ENCODE results near the gene EHBP1L1. TPM values are rescaled to one million over a fixed set of nuclear protein-coding genes. Genes with fewer than 3 reads are reported as not detected.
A peak's percentile ranks its signal among the peaks of the same experiment; 100 is the strongest.

The EHBP1L1 gene
- total RNA-seq, 3 donors from 2014 or later = 28.0 to 68.8 (median 33.4) TPM

GRCh38 chr11:65604258-65604657 lies 28.4 kb downstream of the EHBP1L1 start:
- no peak for TF ChIP-seq POLR2A (IDR thresholded peaks at IDR 0.05)
- no peak for TF ChIP-seq POLR2AphosphoS5 (IDR thresholded peaks at IDR 0.05)
- H3K27ac ChIP-seq = no peak overlapping the region
- intact Hi-C loops (cut with DNase I; ENCODE audit: low total_unique reads) = no loop called here

GRCh38 chr11:65606876-65607613 lies 31.2 kb downstream of the EHBP1L1 start:
- H3K9me3 ChIP-seq = no peaks in the 10 kb centered on the region
- TF ChIP-seq, protein P1, sequence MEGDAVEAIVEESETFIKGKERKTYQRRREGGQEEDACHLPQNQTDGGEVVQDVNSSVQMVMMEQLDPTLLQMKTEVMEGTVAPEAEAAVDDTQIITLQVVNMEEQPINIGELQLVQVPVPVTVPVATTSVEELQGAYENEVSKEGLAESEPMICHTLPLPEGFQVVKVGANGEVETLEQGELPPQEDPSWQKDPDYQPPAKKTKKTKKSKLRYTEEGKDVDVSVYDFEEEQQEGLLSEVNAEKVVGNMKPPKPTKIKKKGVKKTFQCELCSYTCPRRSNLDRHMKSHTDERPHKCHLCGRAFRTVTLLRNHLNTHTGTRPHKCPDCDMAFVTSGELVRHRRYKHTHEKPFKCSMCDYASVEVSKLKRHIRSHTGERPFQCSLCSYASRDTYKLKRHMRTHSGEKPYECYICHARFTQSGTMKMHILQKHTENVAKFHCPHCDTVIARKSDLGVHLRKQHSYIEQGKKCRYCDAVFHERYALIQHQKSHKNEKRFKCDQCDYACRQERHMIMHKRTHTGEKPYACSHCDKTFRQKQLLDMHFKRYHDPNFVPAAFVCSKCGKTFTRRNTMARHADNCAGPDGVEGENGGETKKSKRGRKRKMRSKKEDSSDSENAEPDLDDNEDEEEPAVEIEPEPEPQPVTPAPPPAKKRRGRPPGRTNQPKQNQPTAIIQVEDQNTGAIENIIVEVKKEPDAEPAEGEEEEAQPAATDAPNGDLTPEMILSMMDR (IDR thresholded peaks at IDR 0.05) = no peak
- no peak for TF ChIP-seq POLR2A (IDR thresholded peaks at IDR 0.05)
- TF ChIP-seq POLR2AphosphoS5 (IDR thresholded peaks at IDR 0.05) = peak in 2 of 3 donors; percentile 17 to 26
- peak; percentile 85 to 96 for DNase-seq (ENCODE audit: low spot score in 2 of 2)
- no peaks in the 10 kb centered on the region for H3K36me3 ChIP-seq
- peak overlapping the region; percentile 20 to 62 (median 38) for H3K4me3 ChIP-seq
- intact Hi-C loops (cut with DNase I; ENCODE audit: low total_unique reads) = no loop called here
- peaks cover 6 to 11% of the 10 kb centered on the region in 2 donors for H3K4me1 ChIP-seq
- peak overlapping the region; percentile 80 to 95 for H3K27ac ChIP-seq
- no peaks in the 10 kb centered on the region for H3K27me3 ChIP-seq

More at GRCh38 chr11:65604258-65604657, 28.4 kb downstream of the EHBP1L1 start:
- Histone ChIP-seq H3K9me3 (no peaks in the 10 kb centered on the region), H3K27me3 (no peaks in the 10 kb centered on the region), H3K4me1 (peaks cover 0 to 5% of the 10 kb centered on the region in 2 donors), H3K4me3 (no peak overlapping the region), H3K36me3 (no peaks in the 10 kb centered on the region)
- DNase-seq (ENCODE audit: low spot score in 2 of 2) = no peak

GRCh38 chr11:65607614-65608426 lies 32.0 kb downstream of the EHBP1L1 start:
- H3K4me1 ChIP-seq = peaks cover 11 to 19% of the 10 kb centered on the region in 2 donors
- no peak for DNase-seq (ENCODE audit: low spot score in 2 of 2)
- H3K27ac ChIP-seq = peak overlapping the region; percentile 29 to 95
- H3K4me3 ChIP-seq = peak overlapping the region; percentile 20 to 62 (median 38)
- intact Hi-C loops (cut with DNase I; ENCODE audit: low total_unique reads) = no loop called here
- no peaks in the 10 kb centered on the region for H3K9me3 ChIP-seq
- TF ChIP-seq POLR2AphosphoS5 (IDR thresholded peaks at IDR 0.05) = no peak
- TF ChIP-seq, protein P1 (IDR thresholded peaks at IDR 0.05) = no peak
- H3K27me3 ChIP-seq = no peaks in the 10 kb centered on the region
- H3K36me3 ChIP-seq = no peaks in the 10 kb centered on the region

DNA sequence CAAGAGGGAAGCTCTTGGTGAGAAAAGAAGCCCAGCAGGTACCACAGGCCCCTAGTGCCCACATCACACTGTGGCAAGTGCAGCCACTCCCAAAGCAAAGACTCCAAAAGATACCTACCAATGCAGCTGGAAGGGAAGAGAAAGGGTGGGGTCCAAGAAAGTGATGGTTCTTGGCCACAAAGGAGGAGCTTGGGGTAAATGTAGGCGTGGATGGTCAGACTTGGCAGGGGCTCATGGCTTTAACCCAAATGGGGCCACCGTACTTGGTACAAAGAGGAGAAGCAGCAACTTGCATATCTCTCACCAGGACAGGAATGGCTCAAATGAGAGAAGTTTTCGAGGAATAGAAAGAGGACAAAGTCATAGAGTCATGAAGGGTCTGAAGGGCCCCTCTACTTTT lies 33.4 kb downstream of the EHBP1L1 start:
- DNase-seq (ENCODE audit: low spot score in 2 of 2) = no peak
- H3K4me1 ChIP-seq = peaks cover 12 to 25% of the 10 kb centered on the region in 2 donors
- no peaks in the 10 kb centered on the region for H3K9me3 ChIP-seq
- no peaks in the 10 kb centered on the region for H3K36me3 ChIP-seq
- peak overlapping the region in 1 of 2 donors; percentile 97 for H3K27ac ChIP-seq
- intact Hi-C loops (cut with DNase I; ENCODE audit: low total_unique reads) = no loop called here
- no peak overlapping the region for H3K4me3 ChIP-seq
- TF ChIP-seq POLR2A (IDR thresholded peaks at IDR 0.05) = no peak
- TF ChIP-seq POLR2AphosphoS5 (IDR thresholded peaks at IDR 0.05) = no peak
- TF ChIP-seq, protein P1 (IDR thresholded peaks at IDR 0.05) = no peak
- no peaks in the 10 kb centered on the region for H3K27me3 ChIP-seq

GRCh38 chr11:65609665-65610064 lies 33.8 kb downstream of the EHBP1L1 start:
- no peak for TF ChIP-seq POLR2AphosphoS5 (IDR thresholded peaks at IDR 0.05)
- TF ChIP-seq, protein P1 (IDR thresholded peaks at IDR 0.05) = no peak
- TF ChIP-seq POLR2A (IDR thresholded peaks at IDR 0.05) = no peak
- no peak for DNase-seq (ENCODE audit: low spot score in 2 of 2)
- H3K4me3 ChIP-seq = no peak overlapping the region
- H3K36me3 ChIP-seq = no peaks in the 10 kb centered on the region
- H3K27ac ChIP-seq = peak overlapping the region in 1 of 2 donors; percentile 97
- H3K9me3 ChIP-seq = no peaks in the 10 kb centered on the region
- H3K27me3 ChIP-seq = no peaks in the 10 kb centered on the region
- intact Hi-C loops (cut with DNase I; ENCODE audit: low total_unique reads) = loop anchor here (5.0 kb wide), 1 partner anchor 32 kb away; the partner anchor contains the start of gene EHBP1L1
- peaks cover 12 to 25% of the 10 kb centered on the region in 2 donors for H3K4me1 ChIP-seq
